DMS 273 (cell line): ENCODE results near the gene RASGRP4.
"Not testable (repeated sequence)": the region's sequence is repeated elsewhere in the genome, so short reads cannot be mapped to it uniquely, and the experiment has no call there.

Experiments
- DNase-seq: peaks from one replicate; lab custom pipeline; 2025; ENCODE audit not compliant: unreplicated experiment; lab: John Stamatoyannopoulos, UW

The RASGRP4 gene, protein sequence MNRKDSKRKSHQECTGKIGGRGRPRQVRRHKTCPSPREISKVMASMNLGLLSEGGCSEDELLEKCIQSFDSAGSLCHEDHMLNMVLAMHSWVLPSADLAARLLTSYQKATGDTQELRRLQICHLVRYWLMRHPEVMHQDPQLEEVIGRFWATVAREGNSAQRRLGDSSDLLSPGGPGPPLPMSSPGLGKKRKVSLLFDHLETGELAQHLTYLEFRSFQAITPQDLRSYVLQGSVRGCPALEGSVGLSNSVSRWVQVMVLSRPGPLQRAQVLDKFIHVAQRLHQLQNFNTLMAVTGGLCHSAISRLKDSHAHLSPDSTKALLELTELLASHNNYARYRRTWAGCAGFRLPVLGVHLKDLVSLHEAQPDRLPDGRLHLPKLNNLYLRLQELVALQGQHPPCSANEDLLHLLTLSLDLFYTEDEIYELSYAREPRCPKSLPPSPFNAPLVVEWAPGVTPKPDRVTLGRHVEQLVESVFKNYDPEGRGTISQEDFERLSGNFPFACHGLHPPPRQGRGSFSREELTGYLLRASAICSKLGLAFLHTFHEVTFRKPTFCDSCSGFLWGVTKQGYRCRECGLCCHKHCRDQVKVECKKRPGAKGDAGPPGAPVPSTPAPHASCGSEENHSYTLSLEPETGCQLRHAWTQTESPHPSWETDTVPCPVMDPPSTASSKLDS

DNA sequence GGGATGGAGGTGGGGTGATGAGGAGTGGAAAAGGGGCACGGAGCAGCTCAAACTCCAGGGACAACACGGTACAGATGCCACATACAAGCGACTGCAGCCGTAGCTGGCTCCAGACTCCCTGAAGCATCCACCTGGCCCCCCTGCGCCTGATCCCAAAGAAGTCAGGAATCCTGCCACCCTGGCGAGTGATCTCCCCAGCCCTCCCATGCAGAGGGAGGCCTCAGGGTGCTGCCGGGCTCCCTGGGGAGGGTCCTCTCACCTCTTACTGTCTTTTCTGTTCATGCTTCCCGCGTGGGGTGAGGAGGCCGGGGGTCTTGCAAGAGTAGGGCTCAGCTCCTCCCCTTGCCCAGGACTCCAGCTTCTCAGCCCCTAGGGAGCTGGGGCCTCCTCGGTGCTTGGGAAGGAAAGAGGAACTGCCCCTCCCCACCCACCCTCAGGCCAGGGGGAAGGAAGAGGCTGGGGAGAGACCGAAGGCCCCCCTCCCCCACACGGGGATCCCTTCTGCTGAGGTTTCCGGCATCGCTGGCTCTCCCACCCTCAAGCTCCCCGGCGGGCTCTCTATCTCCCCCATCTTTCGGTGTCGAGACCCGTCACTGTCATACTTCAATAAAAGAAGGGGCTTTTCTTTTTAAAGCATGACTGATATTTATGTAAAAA is at the start of gene RASGRP4:
RASGRP4 (minus strand) TSS at position 410 of the 657 bp plus-strand sequence; CDS start at position 282, 128 bp downstream.
- no peak for DNase-seq

DNA sequence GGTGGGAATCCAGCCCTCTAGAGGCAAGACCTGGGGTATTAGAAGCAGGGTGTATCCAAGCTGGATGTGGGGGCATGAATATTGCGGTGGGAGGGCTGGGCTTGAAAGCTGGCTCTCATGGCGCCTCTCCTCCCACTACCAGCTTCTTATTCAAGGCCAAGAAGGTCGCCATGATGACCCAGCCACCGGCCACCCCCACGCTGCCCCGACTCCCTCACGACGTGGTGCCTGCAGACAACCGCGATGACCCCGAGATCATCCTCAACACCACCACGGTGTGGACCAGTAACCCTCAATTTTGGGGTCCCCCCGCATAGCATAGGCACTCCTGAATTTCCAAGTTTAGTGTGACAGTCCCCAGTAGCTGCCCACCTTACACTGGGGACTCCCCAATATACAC is 49.2 kb upstream of the RASGRP4 start:
- no peak for DNase-seq

DNA sequence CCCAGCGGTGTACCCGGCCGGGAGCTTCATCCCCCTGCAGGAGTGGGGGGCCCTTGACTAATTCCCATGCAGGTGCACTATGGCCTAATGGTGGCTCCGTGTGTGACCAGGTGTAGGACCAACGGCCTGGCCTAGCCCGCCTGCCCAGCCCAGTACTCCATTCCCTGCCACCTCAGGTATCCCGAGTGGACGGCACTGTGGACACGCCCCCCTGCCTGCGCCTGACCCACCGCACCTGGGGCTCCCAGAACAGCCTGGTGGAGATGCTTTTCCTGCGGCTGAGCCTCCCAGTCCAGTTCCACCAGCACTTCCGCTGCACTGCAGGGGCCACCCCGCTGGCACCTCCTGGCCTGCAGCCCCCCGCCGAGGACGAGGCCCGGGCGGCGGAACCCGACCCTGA is 47.2 kb upstream of the RASGRP4 start:
- DNase-seq, result no peak

DNA sequence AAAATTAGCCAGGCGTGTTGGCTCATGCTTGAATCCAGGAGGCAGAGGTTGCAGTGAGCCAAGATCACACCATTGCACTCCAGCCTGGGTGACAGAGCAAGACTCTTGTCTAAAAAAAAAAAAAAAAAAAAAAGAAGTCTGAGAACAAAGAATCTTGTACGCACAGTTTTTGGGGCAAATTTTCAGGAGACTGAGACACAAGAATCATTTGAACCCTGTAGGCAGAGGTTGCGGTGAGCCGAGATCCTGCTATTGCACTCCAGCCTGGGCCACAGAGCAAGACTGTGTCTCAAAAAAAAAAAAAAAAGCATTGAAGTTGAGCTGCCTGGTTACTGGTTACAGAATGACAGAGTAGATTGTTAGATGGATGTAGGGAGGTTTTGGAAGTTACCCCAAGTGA is 46.7 kb upstream of the RASGRP4 start:
- not testable (repeated sequence) for DNase-seq

- DNase-seq, result no peak
Observed at GRCh38 chr19:38470788-38471480, 44.9 kb upstream of the RASGRP4 start.

DNA sequence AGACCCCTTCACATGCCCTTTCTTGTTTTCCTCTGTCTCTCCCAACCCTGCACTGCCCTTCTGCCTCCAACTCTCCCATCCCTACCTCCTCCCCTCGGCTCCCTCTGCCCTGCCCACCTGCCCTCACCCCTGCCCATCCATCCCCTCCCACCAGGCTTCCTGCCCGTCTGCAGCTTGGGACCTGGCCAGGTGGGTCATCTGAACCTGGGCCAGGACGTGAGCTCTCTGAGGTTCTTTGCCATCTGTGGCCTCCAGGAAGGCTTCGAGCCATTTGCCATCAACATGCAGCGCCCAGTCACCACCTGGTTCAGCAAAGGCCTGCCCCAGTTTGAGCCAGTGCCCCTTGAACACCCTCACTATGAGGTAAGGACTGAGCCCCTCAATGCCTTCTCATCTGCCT is 43.1 kb upstream of the RASGRP4 start:
- no peak for DNase-seq

GRCh38 chr19:38467541-38468525 is 41.8 kb upstream of the RASGRP4 start:
- no peak for DNase-seq

DNA sequence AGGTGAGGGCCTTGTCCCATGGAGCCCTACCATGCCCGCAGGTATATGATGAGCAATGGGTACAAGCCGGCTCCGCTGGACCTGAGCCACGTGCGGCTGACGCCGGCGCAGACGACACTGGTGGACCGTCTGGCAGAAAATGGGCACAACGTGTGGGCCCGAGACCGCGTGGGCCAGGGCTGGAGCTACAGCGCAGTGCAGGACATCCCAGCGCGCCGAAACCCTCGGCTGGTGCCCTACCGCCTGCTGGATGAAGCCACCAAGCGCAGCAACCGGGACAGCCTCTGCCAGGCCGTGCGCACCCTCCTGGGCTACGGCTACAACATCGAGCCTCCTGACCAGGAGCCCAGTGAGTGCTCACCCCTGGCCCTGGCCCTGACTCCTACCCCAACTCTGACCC is 40.0 kb upstream of the RASGRP4 start:
- DNase-seq, result no peak

DNA sequence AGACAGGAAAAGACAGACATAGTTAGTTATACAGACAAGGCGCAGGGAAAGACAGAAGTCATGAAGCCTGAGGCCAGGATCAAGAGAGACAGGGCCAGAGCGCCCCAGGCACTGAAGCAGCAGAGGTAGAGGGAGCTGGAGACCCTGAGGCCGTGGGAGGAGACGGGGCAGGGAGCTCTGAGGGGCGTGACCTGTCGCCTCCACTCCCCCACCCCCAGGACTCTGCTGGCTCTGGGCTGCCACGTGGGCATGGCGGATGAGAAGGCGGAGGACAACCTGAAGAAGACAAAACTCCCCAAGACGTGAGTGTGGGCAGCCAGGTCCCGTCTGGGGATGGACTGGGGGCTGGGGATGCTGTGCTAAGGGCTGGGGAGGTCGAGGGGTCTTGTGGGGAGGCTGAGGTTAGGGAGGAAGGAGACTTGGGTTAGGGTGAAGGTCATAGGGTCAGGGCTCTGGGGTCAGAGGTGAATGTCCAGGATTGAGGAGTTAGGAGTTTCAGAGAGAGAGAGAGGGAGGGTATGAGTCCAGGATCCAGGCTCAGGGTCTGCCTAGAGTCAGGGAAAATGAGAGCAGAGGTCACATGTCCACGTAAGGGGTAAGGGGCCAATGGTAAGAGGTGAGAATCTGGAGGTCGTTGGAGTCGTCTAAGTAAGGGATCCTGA is 38.5 kb upstream of the RASGRP4 start:
- DNase-seq, result no peak

GRCh38 chr19:38463365-38463764 is 37.3 kb upstream of the RASGRP4 start:
- DNase-seq, result no peak

GRCh38 chr19:38458991-38459390 is 33.0 kb upstream of the RASGRP4 start:
- no peak for DNase-seq

- no peak for DNase-seq
Observed at GRCh38 chr19:38457690-38458405, 31.8 kb upstream of the RASGRP4 start.

DNA sequence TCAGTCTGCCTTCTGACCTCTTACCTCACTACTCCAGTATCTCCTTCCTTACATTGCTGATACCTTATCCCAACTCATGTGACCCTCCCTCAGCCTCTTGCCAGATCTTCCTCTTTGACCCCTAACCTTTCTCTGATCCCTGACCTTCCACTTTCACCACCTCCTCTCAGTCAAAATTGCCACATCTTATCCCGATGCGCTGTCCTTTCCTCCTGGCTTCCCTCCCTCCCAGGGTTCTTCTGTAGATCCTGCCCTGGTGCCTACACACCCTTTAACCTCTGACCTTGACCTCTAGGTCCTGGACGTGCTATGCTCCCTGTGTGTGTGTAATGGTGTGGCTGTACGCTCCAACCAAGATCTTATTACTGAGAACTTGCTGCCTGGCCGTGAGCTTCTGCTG is 31.2 kb upstream of the RASGRP4 start:
- DNase-seq, result no peak

- DNase-seq, result peak; percentile 38
Observed at GRCh38 chr19:38455031-38455430, 29.0 kb upstream of the RASGRP4 start.

GRCh38 chr19:38453596-38453995 is 27.6 kb upstream of the RASGRP4 start:
- DNase-seq, result no peak

GRCh38 chr19:38452430-38453366 is 26.7 kb upstream of the RASGRP4 start:
- DNase-seq, result peak; percentile 33

GRCh38 chr19:38451629-38452028 is 25.6 kb upstream of the RASGRP4 start:
- DNase-seq, result no peak

- no peak for DNase-seq
Observed at GRCh38 chr19:38451036-38451435, 25.0 kb upstream of the RASGRP4 start.
